ENCODE results near the gene ITGA8. TPM values are rescaled to one million over a fixed set of nuclear protein-coding genes. Genes with fewer than 3 reads are reported as not detected.
"Not testable (repeated sequence)": the region's sequence is repeated elsewhere in the genome, so short reads cannot be mapped to it uniquely, and the experiment has no call there.

ITGA8 gene
- total RNA-seq, 1 experiment from 2014 or later = not detected

DNA sequence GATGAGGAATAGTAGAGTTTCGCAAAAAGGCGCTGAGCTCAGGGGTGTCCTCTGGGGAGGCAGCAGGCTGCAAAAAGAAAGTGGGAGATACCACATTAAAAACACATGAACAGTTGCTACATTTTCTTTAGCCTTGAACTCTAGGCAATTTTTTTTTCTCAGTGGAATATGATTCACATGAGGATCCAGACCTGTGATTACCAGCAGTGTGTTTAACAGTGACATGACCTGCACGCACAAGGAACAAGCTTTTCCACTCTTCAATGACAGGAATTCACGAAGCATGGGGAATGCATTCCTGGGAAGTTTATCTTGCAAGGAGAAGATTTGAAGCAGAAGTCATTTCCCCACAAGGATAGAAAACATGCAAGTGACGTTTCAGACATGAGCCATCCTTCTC is 161.6 kb downstream of the ITGA8 start:
- no peak for DNase-seq (ENCODE audit: low read depth)

DNA sequence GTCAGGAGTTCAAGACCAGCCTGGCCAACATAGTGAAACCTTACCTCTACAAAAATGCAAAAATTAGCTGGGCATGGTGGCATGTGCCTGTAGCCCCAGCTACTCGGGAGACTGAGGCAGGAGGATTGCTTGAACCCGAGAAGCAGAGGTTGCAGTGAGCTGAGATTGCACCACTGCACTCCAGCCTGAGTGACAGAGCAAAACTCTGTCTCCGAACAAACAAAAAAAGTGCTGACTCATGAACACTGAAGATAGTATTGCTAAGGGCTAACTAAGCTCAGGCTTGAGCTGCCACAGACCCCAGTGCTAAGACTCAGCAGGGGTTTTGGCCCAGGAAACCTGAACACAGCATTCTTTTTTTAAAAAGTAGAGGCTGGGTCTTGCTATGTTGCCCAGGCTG is 162.6 kb downstream of the ITGA8 start:
- not testable (repeated sequence) for DNase-seq (ENCODE audit: low read depth)

DNA sequence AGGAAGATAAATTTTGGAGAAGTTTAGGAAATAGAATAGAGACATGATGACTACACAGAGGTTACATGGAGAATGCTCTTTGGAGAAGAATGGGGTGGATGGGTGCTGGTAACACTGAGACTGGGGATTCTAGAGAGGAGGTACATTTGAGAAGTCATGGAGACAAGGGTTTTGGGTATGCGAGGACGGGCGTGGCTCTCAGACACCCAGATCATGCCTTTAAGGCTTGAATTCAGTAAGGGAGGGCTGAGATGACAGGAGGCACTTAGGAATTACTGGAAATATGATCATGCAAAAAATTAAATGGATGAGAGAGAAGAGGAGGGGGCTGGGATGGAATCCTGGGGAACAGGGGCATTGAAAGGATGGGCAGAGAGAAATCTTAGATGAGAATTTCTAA is 168.8 kb downstream of the ITGA8 start:
- DNase-seq (ENCODE audit: low read depth) = no peak

DNA sequence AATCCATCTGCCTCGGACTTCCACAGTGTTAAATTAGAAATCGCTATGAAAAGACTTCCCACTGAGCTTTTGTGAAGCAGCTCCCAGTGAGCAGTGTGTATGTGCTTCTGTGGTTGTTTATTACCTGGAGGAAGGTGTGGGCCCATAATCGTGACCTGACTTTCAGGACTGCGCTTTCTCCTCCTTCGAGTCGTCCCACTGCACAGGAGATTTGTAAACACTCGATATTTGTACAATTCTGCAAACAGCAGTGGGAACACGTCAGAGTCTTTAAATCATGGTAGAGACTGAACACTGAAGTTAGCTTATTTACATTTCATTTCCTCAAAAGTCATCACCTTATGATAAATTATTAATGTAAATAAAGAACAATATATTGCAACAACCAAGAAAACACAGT is 171.4 kb downstream of the ITGA8 start:
- DNase-seq (ENCODE audit: low read depth) = no peak

DNA sequence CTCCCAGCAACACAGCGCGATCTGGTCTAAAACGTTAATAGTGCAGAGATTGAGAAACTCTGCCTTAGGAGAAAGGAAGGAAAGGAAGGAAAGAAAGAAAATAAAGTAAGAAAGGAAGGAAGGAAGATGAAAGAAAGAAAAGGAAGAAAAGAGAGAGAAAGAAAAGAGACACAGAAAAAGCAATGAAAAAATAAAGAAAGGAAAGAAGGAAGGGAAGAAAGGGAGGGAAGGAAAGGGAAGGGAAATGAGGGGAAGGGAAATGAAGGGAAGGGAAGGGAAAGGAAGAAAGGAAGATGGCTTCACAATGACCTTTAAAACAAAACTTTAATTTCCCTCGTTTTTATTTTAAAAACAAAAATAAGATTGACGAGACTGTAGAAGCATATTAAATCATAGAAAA is 173.1 kb downstream of the ITGA8 start:
- no peak for DNase-seq (ENCODE audit: low read depth)

DNA sequence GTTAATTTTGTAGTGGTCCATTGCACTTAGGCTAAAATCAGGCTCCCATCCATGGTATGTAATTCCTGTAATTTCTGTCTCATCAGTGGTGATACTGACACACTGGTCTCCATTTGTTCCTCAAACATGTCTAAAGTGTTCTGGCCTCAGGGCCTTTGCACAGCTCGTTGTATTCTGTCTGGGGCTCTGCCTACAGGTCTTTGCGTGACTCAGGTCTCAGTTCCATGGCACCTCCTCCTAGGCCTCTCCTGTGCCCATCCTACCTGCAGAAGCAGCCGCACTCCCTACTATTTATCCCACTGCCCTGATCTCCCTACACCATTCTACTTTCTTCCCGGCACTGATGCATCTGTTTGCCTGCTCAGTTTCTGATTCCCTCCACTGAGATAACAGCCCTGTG is 173.8 kb downstream of the ITGA8 start:
- DNase-seq (ENCODE audit: low read depth) = no peak

DNA sequence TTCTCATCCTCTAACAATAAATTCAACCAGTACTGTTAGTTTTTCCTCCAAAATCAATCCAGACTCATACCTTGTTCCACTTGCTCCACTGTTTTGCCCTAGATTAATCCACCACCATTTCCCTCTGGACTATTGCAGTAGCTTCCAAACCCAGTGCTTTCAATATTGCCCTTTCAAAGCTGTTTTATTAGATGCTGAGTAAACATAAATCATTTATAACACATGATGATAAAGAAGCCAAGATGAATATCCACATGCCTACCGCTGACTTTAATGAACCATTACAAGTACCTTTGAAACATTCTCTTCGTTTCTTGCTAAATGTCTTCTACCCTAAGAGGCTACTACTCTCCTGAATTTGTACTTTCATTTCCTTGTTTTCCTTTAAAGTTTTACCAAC is 174.5 kb downstream of the ITGA8 start:
- DNase-seq (ENCODE audit: low read depth) = no peak

- no peak for DNase-seq (ENCODE audit: low read depth)
Observed at GRCh38 chr10:15543994-15544393, 175.7 kb downstream of the ITGA8 start.

DNA sequence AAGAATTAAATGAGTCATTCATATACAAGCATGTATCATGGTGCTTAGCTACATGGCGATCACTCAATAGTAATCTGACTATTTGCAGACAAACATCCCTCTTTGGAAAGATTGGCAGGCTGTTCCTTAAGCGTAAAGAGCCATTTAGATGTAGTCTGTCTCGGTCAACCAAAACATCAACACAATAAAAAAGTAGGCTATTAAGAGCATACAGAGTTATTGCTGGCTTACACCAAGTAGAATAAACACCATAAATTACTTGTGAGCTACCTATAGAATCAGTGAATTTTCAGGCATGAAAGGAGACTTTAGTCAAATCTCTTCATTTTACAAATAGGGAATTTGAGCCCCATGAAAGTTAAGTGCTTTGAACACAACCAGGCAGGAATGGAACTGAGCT is 176.9 kb downstream of the ITGA8 start:
- no peak for DNase-seq (ENCODE audit: low read depth)

DNA sequence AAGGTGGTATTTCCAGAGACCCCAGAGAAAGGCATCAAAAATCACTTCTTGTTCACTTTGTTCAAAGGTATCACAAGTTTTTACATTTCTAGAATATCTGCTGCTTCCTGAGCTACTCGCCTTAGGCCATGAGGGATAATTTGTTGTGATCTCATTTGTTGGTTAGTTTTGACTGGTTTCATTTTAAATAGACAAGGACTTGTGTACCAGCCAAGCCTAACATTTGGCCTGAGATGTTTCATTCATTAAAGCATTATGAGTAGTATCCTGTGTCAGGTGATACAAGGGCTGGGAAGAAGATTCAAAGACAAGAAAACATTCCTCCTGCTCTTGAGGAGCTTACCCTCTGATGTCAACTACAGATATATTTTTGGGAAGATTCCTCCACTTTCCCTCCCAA is 178.3 kb downstream of the ITGA8 start:
- no peak for DNase-seq (ENCODE audit: low read depth)

DNA sequence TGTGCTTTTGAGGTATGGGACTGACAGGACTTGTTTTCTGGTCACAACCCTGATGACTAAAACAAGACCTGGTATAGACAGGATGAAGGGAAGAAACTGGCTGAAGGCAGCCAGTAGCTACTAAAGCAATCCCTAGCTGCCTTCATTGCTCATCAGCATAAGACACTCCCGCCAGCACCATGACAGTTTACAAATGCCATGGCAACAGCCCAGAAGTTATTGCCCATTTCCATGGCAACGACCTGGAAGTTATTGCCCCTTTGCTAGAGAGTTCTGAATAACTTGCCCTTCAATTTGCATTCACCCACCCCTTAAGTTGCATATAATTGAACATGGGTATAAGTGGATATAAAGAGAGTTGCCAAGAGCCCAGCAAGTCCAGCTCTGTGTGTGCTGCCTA is 179.0 kb downstream of the ITGA8 start:
- peak; percentile 1 for DNase-seq (ENCODE audit: low read depth)

- no peak for DNase-seq (ENCODE audit: low read depth)
Observed at GRCh38 chr10:15539262-15539661, 180.5 kb downstream of the ITGA8 start.

DNA sequence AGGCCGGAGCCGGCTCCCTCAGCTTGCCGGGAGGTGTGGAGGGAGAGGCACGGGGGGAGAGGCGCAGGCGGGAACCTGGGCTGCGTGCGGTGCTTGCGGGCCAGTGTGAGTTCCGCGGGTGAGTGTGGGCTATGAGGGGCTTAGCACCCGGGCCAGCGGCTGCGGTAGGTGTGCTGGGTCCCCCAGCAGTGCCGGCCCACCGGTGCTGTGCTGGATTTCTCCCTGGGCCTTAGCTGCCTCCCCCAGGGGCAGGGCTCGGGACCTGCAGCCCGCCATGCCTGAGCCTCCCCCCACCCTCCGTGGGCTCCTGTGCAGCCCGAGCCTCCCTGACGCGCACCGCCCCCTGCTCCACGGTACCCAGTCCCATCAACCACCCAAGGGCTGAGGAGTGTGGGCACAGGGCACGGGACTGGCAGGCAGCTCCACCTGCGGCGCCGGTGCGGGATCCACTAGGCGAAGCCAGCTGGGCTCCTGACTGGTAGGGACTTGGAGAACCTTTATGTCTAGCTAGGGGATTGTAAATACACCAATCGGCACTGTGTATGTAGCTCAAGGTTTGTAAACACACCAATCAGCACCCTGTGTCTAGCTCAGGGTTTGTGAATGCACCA is 184.7 kb downstream of the ITGA8 start:
- DNase-seq (ENCODE audit: low read depth) = not testable (repeated sequence)

DNA sequence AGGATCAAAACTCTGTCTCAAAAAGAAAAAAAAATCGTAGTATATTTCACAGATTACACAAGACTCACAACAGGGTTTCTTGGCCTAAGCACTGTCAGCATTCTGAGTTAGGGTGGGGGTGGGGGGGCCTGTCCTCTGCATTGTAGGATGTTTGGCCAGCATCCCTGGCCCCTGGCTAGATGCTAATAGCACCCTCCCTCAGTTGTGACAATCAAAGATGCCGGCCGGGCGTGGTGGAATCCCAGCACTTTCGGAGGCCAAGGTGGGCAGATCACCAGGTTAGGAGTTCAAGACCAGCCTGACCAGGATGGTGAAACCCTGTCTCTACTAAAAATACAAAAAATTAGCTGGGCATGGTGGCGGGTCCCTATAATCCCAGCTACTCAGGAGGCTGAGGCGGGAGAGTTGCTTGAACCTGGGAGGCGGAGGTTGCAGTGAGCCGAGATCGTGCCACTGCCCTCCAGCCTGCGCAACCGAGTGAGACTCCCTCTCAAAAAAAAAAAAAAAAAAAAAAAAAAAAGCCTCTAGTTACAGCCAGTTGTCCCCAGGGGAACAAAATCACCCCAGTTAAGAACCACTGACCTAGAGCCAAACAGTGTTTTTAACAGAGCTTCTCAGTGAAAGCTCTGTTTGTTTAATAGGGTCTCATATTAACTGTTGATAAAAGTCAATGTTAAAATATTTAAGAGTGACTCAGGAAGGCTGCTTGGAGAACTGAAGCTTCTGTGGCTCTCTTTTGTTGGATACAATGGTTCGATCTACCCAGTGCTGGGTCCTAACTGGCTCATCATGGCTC is 187.6 kb downstream of the ITGA8 start:
- no peak for DNase-seq (ENCODE audit: low read depth)

- DNase-seq (ENCODE audit: low read depth) = no peak
Observed at GRCh38 chr10:15528859-15529239, 190.9 kb downstream of the ITGA8 start.

GRCh38 chr10:15526754-15527153 is 193.0 kb downstream of the ITGA8 start:
- DNase-seq (ENCODE audit: low read depth) = no peak

- DNase-seq (ENCODE audit: low read depth) = no peak
Observed at GRCh38 chr10:15521328-15521903, 198.3 kb downstream of the ITGA8 start.

DNA sequence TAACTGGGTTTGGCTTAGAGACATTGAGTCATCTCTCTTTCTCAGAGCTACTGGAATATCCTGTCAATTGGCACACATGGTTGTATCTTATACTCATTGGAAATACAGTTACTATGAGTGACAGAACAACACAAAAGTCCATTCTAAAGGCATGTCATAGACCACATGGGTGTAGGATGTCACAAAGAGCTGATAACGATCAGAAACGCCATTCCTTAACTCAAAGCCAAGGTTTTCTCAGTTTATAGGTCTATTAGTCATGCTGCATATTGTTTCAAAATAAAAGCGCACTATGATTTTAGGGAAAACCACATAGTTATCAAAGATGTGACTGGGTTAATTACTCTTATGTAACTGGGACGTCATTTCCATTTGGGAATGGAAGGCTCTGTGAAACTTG is 201.5 kb downstream of the ITGA8 start:
- DNase-seq (ENCODE audit: low read depth) = no peak

- no peak for DNase-seq (ENCODE audit: low read depth)
Observed at GRCh38 chr10:15516256-15517085, 203.3 kb downstream of the ITGA8 start.

DNA sequence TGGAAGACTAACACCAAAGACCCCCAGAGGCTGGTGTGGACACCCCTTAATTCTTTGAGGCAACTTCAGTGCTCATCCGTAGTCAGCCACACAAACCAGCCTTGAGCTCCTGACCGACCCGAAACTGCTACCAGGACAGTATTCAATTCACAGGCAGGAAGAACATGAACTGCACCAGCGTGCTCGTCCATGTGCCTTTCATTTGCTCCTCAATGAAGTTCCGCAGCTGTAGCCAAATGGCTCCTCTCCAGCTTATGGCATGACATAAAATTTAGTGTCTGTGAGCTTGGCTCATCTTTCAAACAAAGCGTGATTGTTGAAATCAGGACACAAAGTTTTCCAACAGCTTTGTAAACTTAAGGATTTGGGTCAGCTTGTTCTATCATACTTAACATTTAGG is 204.5 kb downstream of the ITGA8 start:
- DNase-seq (ENCODE audit: low read depth) = no peak

- no peak for DNase-seq (ENCODE audit: low read depth)
Observed at GRCh38 chr10:15510963-15511362, 208.8 kb downstream of the ITGA8 start.

DNA sequence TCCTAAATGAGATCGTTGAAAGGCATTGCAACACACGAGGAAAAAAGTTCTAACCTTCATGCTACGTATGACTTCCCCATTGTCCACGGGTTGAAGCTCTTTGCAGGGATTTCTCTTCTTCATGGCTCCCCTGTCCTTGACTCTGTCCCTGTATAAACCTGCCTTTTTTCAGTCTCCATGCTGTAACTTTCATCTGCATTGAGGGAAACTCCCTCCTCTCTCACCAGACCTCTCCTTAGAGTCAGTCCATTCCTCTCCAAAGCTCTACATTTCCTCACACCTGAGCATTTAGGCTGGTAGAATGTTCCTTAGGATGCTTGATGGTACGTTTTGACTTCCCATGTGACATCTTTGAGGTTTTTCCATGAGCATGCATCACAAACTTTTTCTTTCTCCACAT is 214.4 kb downstream of the ITGA8 start:
- no peak for DNase-seq (ENCODE audit: low read depth)
